Measurements from ENCODE around the gene TBC1D22A.

DNA sequence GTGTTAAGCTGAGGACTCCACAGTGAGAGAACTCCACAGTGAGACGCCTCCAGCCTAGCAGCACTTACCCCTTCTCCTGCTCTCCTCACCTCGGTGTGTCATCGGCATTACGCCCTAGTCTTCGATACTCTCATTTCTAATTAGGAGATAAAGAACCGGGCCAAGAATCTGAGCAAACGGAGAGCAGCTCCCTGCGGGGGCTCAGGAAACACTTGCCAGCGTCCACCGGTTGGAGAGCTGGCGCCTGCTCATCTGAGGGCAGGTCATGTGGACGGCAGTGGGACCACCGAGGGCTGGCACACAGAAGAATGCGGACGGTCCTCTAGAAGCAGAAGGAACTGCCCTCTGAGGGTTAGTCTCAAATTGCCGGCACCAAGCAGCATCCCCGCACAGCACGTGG lies 37.4 kb upstream of the TBC1D22A start:
- TF ChIP-seq, protein P1, sequence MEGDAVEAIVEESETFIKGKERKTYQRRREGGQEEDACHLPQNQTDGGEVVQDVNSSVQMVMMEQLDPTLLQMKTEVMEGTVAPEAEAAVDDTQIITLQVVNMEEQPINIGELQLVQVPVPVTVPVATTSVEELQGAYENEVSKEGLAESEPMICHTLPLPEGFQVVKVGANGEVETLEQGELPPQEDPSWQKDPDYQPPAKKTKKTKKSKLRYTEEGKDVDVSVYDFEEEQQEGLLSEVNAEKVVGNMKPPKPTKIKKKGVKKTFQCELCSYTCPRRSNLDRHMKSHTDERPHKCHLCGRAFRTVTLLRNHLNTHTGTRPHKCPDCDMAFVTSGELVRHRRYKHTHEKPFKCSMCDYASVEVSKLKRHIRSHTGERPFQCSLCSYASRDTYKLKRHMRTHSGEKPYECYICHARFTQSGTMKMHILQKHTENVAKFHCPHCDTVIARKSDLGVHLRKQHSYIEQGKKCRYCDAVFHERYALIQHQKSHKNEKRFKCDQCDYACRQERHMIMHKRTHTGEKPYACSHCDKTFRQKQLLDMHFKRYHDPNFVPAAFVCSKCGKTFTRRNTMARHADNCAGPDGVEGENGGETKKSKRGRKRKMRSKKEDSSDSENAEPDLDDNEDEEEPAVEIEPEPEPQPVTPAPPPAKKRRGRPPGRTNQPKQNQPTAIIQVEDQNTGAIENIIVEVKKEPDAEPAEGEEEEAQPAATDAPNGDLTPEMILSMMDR (IDR thresholded peaks at IDR 0.05), result no peak
- no peak for TF ChIP-seq POLR2A (IDR thresholded peaks at IDR 0.05)
